ENCODE measurements around the gene EIF5B.

GRCh38 chr2:99335911-99336803, 1.0 kb upstream of the EIF5B start, which contains the start of gene TXNDC9:
- TF ChIP-seq CTCF (IDR thresholded peaks at IDR 0.05) (no peak), POLR2AphosphoS5 (IDR thresholded peaks at IDR 0.05) (peak; percentile 77 to 83 (median 83)), POLR2A (IDR thresholded peaks at IDR 0.05) (peak; percentile 13)

Measured in breast epithelium (tissue), 3 donors.